H1 (cell line): Measurements from ENCODE around the gene GARNL3. TPM values are rescaled to one million over a fixed set of nuclear protein-coding genes. Genes with fewer than 3 reads are reported as not detected.

Experiments used
- CTCF ChIA-PET: fragments of 300-600 bp; sonication (Branson Sonifier 250); formaldehyde crosslinking; loops from one replicate; lab custom pipeline; 2021; ENCODE audit not compliant: partially characterized antibody; lab: Charles Lee
- POLR2A ChIA-PET: fragments of 300-600 bp; sonication (Branson Sonifier 250); formaldehyde crosslinking; loops from one replicate; lab custom pipeline; 2021; ENCODE audit warnings: inconsistent platforms; ENCODE audit not compliant: partially characterized antibody; lab: Charles Lee
- DNase-seq, 2 experiments: peaks; one replicate each; pipeline versions ENCODE4 v3.0.0 to v3.0.0-alpha.2; 2010 to 2022; ENCODE audit warnings: low spot score in 2 of 2, low read depth in 1 of 2, mixed read lengths in 1 of 2
- FAIRE-seq: peaks from 2 replicates; lab custom pipeline; 2011; peaks lifted over from hg19 to GRCh38; lab: Jason Lieb, UNC
- H2AFZ ChIP-seq: 2 replicates; pipeline ENCODE4 v1.8.1; 2012; ENCODE audit warnings: low read length, inconsistent platforms
- H2AK5ac ChIP-seq: 2 replicates; pipeline ENCODE4 v1.6.1; 2013; ENCODE audit warnings: low read depth, low read length
- H2BK120ac ChIP-seq: replicated peaks from 2 replicates; pipeline ENCODE3; 2013; ENCODE audit warnings: low read depth, low read length, inconsistent platforms
- H2BK12ac ChIP-seq: 2 replicates; pipeline ENCODE4 v1.6.1; 2013; ENCODE audit warnings: low read depth, low read length
- H2BK15ac ChIP-seq: 2 replicates; pipeline ENCODE4 v1.6.1; 2013; ENCODE audit warnings: low read length
- H2BK20ac ChIP-seq: 2 replicates; pipeline ENCODE4 v1.6.1; 2013; ENCODE audit warnings: low read length
- H2BK5ac ChIP-seq: 2 replicates; pipeline ENCODE4 v1.6.1; 2013; ENCODE audit warnings: low read depth, low read length
- H3K14ac ChIP-seq: 2 replicates; pipeline ENCODE4 v1.6.1; 2013; ENCODE audit warnings: inconsistent platforms; ENCODE audit not compliant: insufficient read length
- H3K18ac ChIP-seq: 2 replicates; pipeline ENCODE4 v1.6.1; 2013; ENCODE audit warnings: low read length; ENCODE audit errors: extremely low read depth
- H3K23ac ChIP-seq: 2 replicates; pipeline ENCODE4 v1.6.1; 2013; ENCODE audit warnings: inconsistent platforms; ENCODE audit not compliant: insufficient read length
- H3K23me2 ChIP-seq: 2 replicates; pipeline ENCODE4 v1.6.1; 2013; ENCODE audit warnings: low read depth, low read length
- H3K27ac ChIP-seq: 2 replicates; pipeline ENCODE4 v1.6.1; 2011; ENCODE audit warnings: low read depth, low read length, inconsistent platforms
- H3K27me3 ChIP-seq, 4 experiments: replicated peaks in 1 of 4; 1 replicate in 1 of 4; 2 replicates in 3 of 4; pipeline versions ENCODE4 v1.6.1 to v1.8.1; 2011 to 2013; ENCODE audit warnings: low read length in 3 of 4, mild to moderate bottlenecking in 3 of 4, inconsistent platforms in 2 of 4, mixed read lengths in 2 of 4, moderate library complexity in 1 of 4; ENCODE audit not compliant: control insufficient read depth in 3 of 4, insufficient read depth in 3 of 4; ENCODE audit errors: extremely low read depth in 1 of 4
- H3K36me3 ChIP-seq, 4 experiments: 2 replicates each; pipeline versions ENCODE4 v1.6.1 to v1.8.1; 2011 to 2013; ENCODE audit warnings: mild to moderate bottlenecking in 4 of 4, low read length in 3 of 4, moderate library complexity in 2 of 4, control low read depth in 1 of 4, inconsistent platforms in 1 of 4; ENCODE audit not compliant: insufficient read depth in 4 of 4, control insufficient read depth in 2 of 4
- H3K4ac ChIP-seq: replicated peaks from 2 replicates; pipeline ENCODE3; 2013; ENCODE audit warnings: low read length, low read depth, mixed read lengths, inconsistent platforms; ENCODE audit not compliant: insufficient read length
- H3K4me1 ChIP-seq, 4 experiments: replicated peaks in 1 of 4; 1 replicate in 1 of 4; 2 replicates in 3 of 4; pipeline versions ENCODE4 v1.6.1 to v1.8.1; 2011 to 2013; ENCODE audit warnings: low read length in 3 of 4, inconsistent platforms in 2 of 4, mixed read lengths in 1 of 4; ENCODE audit not compliant: insufficient read depth in 4 of 4, control insufficient read depth in 3 of 4
- H3K4me2 ChIP-seq, 2 experiments: 2 replicates each; pipeline versions ENCODE4 v1.6.1 to v1.8.1; 2011 to 2013; ENCODE audit warnings: low read depth in 2 of 2, low read length in 2 of 2, control low read depth in 1 of 2, inconsistent platforms in 1 of 2, mild to moderate bottlenecking in 1 of 2; ENCODE audit not compliant: insufficient read depth in 1 of 2
- H3K4me3 ChIP-seq, 4 experiments: fragments of 200-600, 300-600 bp in 1 of 4; sonication (generic), shearing (Covaris generic), sonication (Bioruptor Twin) in 1 of 4; 2 replicates each; pipeline versions ENCODE4 v1.5.1 to v1.8.1; 2011 to 2016; ENCODE audit warnings: low read length in 4 of 4, low read depth in 3 of 4, control low read depth in 2 of 4, inconsistent platforms in 2 of 4, mild to moderate bottlenecking in 2 of 4, mixed read lengths in 1 of 4, moderate library complexity in 1 of 4; ENCODE audit not compliant: insufficient read depth in 2 of 4; ENCODE audit errors: extremely low read depth in 1 of 4
- H3K56ac ChIP-seq: replicated peaks from 2 replicates; pipeline ENCODE3; 2013; ENCODE audit warnings: low read depth, mild to moderate bottlenecking, mixed read lengths, low read length, inconsistent platforms; ENCODE audit not compliant: insufficient read length
- H3K79me1 ChIP-seq: 2 replicates; pipeline ENCODE4 v1.6.1; 2013; ENCODE audit warnings: low read depth, low read length, control low read depth
- H3K79me2 ChIP-seq, 2 experiments: 2 replicates each; pipeline versions ENCODE4 v1.6.1 to v1.8.1; 2012 to 2013; ENCODE audit warnings: low read length in 2 of 2, mild to moderate bottlenecking in 2 of 2, inconsistent platforms in 1 of 2; ENCODE audit not compliant: insufficient read depth in 2 of 2, control insufficient read depth in 1 of 2
- H3K9ac ChIP-seq, 4 experiments: replicated peaks in 1 of 4; 1 replicate in 1 of 4; 2 replicates in 3 of 4; pipeline versions ENCODE4 v1.6.1 to v1.8.1; 2011 to 2013; ENCODE audit warnings: low read depth in 3 of 4, low read length in 3 of 4, control low read depth in 2 of 4, mild to moderate bottlenecking in 2 of 4, moderate library complexity in 2 of 4, inconsistent platforms in 1 of 4; ENCODE audit errors: extremely low read depth in 1 of 4
- H3K9me3 ChIP-seq, 2 experiments: 2 replicates each; pipeline versions ENCODE4 v1.6.1 to v1.8.1; 2012 to 2013; ENCODE audit warnings: mild to moderate bottlenecking in 2 of 2, moderate library complexity in 2 of 2, control low read depth in 1 of 2, inconsistent platforms in 1 of 2, low read depth in 1 of 2, low read length in 1 of 2, mixed read lengths in 1 of 2; ENCODE audit not compliant: insufficient read depth in 2 of 2
- H4K20me1 ChIP-seq, 2 experiments: replicated peaks in 1 of 2; 2 replicates each; pipeline versions ENCODE3 to v1.8.1; 2011 to 2013; ENCODE audit warnings: inconsistent platforms in 2 of 2, low read length in 2 of 2, mild to moderate bottlenecking in 1 of 2; ENCODE audit not compliant: insufficient read depth in 2 of 2, control insufficient read depth in 1 of 2
- H4K5ac ChIP-seq: 2 replicates; pipeline ENCODE4 v1.6.1; 2013; ENCODE audit warnings: low read length, low read depth, mixed read lengths, inconsistent platforms; ENCODE audit not compliant: insufficient read length
- H4K8ac ChIP-seq: 2 replicates; pipeline ENCODE4 v1.8.0; 2013; ENCODE audit warnings: mild to moderate bottlenecking, moderate library complexity, low read length, inconsistent platforms; ENCODE audit not compliant: insufficient read depth; ENCODE audit errors: extremely low read depth
- H4K91ac ChIP-seq: replicated peaks from 2 replicates; pipeline ENCODE3; 2013; ENCODE audit warnings: low read length, mixed read lengths, inconsistent platforms; ENCODE audit not compliant: insufficient read length
- CEBPB ChIP-seq: IDR thresholded peaks from 2 replicates; pipeline ENCODE4 v1.6.1; 2012; ENCODE audit warnings: low read depth, low read length
- EZH2 ChIP-seq: fragments of 200-600 bp; sonication (generic); IDR thresholded peaks from 2 replicates; pipeline ENCODE4 v1.7.1; 2012; ENCODE audit warnings: low read depth, mild to moderate bottlenecking, moderate library complexity, low read length, inconsistent platforms; ENCODE audit not compliant: severe bottlenecking
- GTF2F1 ChIP-seq: IDR thresholded peaks from 2 replicates; pipeline ENCODE4 v1.6.1; 2012; ENCODE audit warnings: low read depth, low read length, improper control_type of control experiment, borderline replicate concordance
- WGBS, 2 experiments: shearing (Covaris generic) in 1 of 2; methylation state at CpG; one replicate each; pipeline versions ENCODE4 v1.1.6 to v1.1.7; 2013 to 2015; ENCODE audit warnings: low lambda C conversion rate in 2 of 2, mixed read lengths in 2 of 2, inconsistent platforms in 1 of 2, low coverage in 1 of 2, missing lambda C conversion rate in 1 of 2; ENCODE audit not compliant: insufficient replicate concordance in 2 of 2, insufficient coverage in 1 of 2, insufficient read length in 1 of 2; ENCODE audit errors: extremely low coverage in 1 of 2, missing lambda C conversion rate in 1 of 2; 5-methylcytosine and 5-hydroxymethylcytosine counted together
- polyA plus RNA-seq, 7 experiments: library from polyadenylated mRNA; depleted of rRNA in 3 of 7; stranded (reverse) in 5 of 7; unstranded in 2 of 7; fragments of >200 nt in 5 of 7; fragments of 200-250 nt in 2 of 7; gene quantifications; 1 replicate in 5 of 7; 2 replicates in 1 of 7; 4 replicates in 1 of 7; pipeline versions ENCODE4 v1.2.1 to v1.2.3, GENCODE V29; 2011 to 2013; ENCODE audit warnings: missing spikeins in 2 of 7, mixed read lengths in 2 of 7
- total RNA-seq: library from RNA; stranded (reverse); fragmentation: NEBNext Ultra II Directional; extraction: Animal tissue kit (Norgen Biotek cat#: 25700); gene quantifications from 2 replicates; pipeline ENCODE4 v1.2.1, GENCODE V29; 2021

Gene GARNL3
- total and polyA plus RNA-seq, 2 of the 8 experiments (the other 6 are each of a cell fraction or from before 2014, with no cell fraction given), result 6.5 to 18.3 TPM

GRCh38 chr9:127319366-127320114, 55.0 kb downstream of the GARNL3 start:
- Histone ChIP-seq H2BK120ac (no peak overlapping the region), H4K5ac (no peak overlapping the region), H4K20me1 (no peaks in the 10 kb centered on the region), H3K4me3 (no peak overlapping the region), H3K23me2 (no peaks in the 10 kb centered on the region), H2BK15ac (no peak overlapping the region), H3K79me2 (no peaks in the 10 kb centered on the region), H3K27ac (no peak overlapping the region), H3K23ac (no peak overlapping the region), H3K4me1 (no peaks in the 10 kb centered on the region), H3K9ac (no peak overlapping the region), H2BK12ac (no peak overlapping the region), H3K79me1 (no peaks in the 10 kb centered on the region), H2BK20ac (no peak overlapping the region), H3K14ac (no peak overlapping the region), H2AK5ac (no peak overlapping the region), H3K9me3 (no peaks in the 10 kb centered on the region), H2AFZ (no peak overlapping the region), H2BK5ac (no peak overlapping the region), H3K18ac (no peak overlapping the region), H3K56ac (no peak overlapping the region), H3K4me2 (no peak overlapping the region), H4K91ac (no peak overlapping the region), H4K8ac (no peak overlapping the region), H3K27me3 (no peaks in the 10 kb centered on the region), H3K36me3 (peaks cover 0 to 3% (median 0%) of the 10 kb centered on the region in 4 experiments; a peak in 2 of 8 replicates), H3K4ac (no peak overlapping the region)
- FAIRE-seq (no peak), DNase-seq (no peak)
- TF ChIP-seq CEBPB (no peak), GTF2F1 (no peak), EZH2 (no peak)
- WGBS, 2 experiments, result 75% methylated on average over 2 of the region's 2 CpGs; no CpG with 5 or more reads in 1 of the 2 experiments
- ChIA-PET POLR2A (interaction anchor here (0.6 to 1.0 kb wide), 2 partner anchors 13 to 64 kb away, joined by 4 read pairs; no protein-coding TSS in a partner anchor), CTCF (interaction anchor here (0.6 to 3.5 kb wide), 6 partner anchors 10 to 216 kb away, joined by 3 to 8 read pairs (median 6); no protein-coding TSS in a partner anchor)
